Measurements from ENCODE around the gene USP35.

DNA sequence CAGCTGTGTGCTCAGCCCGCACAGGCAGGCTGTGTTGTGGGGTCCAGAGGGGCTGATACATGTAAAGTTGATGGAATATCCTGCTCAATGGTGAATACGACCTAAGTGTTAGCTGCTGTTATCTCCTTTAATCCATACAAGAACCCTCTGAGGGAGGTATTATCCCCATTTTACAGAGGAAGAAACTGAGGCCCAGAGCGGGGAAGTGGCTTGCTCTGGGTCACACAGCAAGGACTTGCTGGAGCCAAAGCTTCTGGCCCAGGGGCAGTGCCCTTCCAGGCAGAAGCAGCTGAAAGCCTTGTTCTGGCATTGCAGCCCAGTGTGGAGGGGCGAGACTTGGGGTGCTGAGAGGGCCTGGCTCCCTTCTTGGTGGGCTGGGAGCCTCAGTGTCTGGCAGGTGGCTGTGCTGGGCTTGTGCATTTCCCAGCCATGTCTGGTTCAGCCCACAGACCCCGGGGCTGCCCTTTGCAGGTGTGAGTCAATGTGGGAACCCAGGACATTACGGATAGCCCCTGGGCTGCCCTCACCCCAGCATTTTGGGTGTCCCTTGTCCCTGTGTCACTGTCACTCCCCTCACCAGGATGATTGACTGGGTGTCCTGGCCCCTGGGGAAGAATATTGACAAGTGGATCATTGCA, 10.4 kb downstream of the USP35 start:
- TF ChIP-seq, protein P1, sequence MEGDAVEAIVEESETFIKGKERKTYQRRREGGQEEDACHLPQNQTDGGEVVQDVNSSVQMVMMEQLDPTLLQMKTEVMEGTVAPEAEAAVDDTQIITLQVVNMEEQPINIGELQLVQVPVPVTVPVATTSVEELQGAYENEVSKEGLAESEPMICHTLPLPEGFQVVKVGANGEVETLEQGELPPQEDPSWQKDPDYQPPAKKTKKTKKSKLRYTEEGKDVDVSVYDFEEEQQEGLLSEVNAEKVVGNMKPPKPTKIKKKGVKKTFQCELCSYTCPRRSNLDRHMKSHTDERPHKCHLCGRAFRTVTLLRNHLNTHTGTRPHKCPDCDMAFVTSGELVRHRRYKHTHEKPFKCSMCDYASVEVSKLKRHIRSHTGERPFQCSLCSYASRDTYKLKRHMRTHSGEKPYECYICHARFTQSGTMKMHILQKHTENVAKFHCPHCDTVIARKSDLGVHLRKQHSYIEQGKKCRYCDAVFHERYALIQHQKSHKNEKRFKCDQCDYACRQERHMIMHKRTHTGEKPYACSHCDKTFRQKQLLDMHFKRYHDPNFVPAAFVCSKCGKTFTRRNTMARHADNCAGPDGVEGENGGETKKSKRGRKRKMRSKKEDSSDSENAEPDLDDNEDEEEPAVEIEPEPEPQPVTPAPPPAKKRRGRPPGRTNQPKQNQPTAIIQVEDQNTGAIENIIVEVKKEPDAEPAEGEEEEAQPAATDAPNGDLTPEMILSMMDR (IDR thresholded peaks at IDR 0.05) = no peak
- TF ChIP-seq EZH2 (IDR thresholded peaks at IDR 0.05; ENCODE audit: borderline replicate concordance, insufficient read depth, low read depth, low read length, poor library complexity, severe bottlenecking) = no peak
